Astrocyte of the hippocampus (primary cell): ENCODE data around the gene DHRS11.

ENCODE experiments used
- DNase-seq: peaks from one replicate; pipeline ENCODE4 v3.0.0; 2011; ENCODE audit warnings: low read depth, low spot score

Gene DHRS11

DNA sequence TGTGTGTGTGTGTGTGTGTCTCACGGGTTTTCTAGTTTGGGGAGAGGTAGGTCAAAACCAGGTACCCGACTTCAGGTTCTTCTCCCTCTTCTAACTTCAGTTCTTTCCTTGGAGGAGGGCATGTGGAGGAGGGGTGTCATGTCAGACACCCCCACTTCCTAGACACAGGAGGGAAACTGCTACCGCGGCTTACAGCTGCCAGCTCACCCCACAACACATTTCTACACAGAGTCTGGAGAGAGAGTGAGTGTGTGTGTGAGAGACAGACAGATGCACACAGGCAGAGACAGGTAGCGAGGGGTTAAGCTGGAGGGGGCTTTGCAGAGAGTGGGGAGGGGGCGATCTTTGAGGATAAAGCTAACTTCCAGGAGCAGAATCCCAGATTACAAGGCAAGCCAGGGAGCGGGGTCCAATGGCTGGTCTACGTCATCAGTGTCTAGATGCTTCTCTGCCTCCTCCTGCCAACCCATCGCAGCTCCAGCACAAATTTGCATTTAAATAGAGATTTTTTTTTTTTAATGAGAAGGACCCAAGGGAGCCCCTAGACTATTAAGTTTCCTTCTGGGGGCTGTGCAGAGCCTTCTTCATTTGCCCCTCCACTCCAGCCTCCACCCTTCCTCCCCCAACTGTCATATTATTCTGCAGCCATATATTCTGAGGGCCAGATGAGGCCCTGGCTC is 58.6 kb downstream of the DHRS11 start:
- no peak for DNase-seq
